Ishikawa (cell line): ENCODE data around the gene FRMD7.

Experiments
- CEBPB ChIP-seq: IDR thresholded peaks from 2 replicates; pipeline ENCODE4 v1.6.1; 2012
- CREB1 ChIP-seq: IDR thresholded peaks from 2 replicates; pipeline ENCODE4 v1.6.1; 2012; ENCODE audit warnings: low read depth
- EP300 ChIP-seq: IDR thresholded peaks from 2 replicates; pipeline ENCODE4 v1.6.1; 2012; ENCODE audit warnings: borderline replicate concordance
- FOXM1 ChIP-seq: IDR thresholded peaks from 2 replicates; pipeline ENCODE4 v1.6.1; 2012; ENCODE audit warnings: low read depth, borderline replicate concordance
- RAD21 ChIP-seq: IDR thresholded peaks from 2 replicates; pipeline ENCODE4 v1.6.1; 2012; ENCODE audit warnings: low read depth
- REST ChIP-seq: IDR thresholded peaks from 2 replicates; pipeline ENCODE4 v1.6.1; 2012; ENCODE audit warnings: low read depth, mild to moderate bottlenecking
- TAF1 ChIP-seq: IDR thresholded peaks from 2 replicates; pipeline ENCODE4 v1.6.1; 2012; ENCODE audit warnings: low read depth, mild to moderate bottlenecking
- TEAD4 ChIP-seq: IDR thresholded peaks from 2 replicates; pipeline ENCODE4 v1.6.1; 2012
- YY1 ChIP-seq: IDR thresholded peaks from 2 replicates; pipeline ENCODE4 v1.6.1; 2012; ENCODE audit warnings: low read depth
- ZBTB7A ChIP-seq: IDR thresholded peaks from 2 replicates; pipeline ENCODE4 v1.6.1; 2012; ENCODE audit warnings: low read depth

GRCh38 chrX:132034648-132035047 is 93.2 kb downstream of the FRMD7 start:
- TF ChIP-seq TEAD4 (no peak), EP300 (no peak), CEBPB (no peak), ZBTB7A (no peak), CREB1 (no peak), RAD21 (no peak), YY1 (no peak), REST (no peak), TAF1 (no peak), FOXM1 (no peak)
